ENCODE results near the gene NPY.

DNA sequence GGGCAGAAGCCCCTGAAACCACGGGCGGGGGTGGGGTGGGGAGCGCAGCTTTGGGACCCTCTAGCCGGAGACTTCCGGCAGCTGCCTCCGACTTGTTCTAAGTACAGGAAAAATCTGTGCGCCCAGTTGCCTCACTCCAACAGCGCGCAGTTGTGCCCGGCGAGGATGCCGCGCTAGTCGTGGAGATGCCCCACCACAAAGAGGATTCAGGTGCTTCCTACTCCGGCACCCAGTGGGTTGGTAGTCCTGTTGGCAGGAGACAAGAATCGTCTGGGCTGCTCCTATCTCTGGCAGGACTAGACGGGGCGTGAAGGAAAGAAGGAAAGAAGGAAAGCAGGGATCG, 465 bp upstream of the NPY start:
- TF ChIP-seq, protein P1, sequence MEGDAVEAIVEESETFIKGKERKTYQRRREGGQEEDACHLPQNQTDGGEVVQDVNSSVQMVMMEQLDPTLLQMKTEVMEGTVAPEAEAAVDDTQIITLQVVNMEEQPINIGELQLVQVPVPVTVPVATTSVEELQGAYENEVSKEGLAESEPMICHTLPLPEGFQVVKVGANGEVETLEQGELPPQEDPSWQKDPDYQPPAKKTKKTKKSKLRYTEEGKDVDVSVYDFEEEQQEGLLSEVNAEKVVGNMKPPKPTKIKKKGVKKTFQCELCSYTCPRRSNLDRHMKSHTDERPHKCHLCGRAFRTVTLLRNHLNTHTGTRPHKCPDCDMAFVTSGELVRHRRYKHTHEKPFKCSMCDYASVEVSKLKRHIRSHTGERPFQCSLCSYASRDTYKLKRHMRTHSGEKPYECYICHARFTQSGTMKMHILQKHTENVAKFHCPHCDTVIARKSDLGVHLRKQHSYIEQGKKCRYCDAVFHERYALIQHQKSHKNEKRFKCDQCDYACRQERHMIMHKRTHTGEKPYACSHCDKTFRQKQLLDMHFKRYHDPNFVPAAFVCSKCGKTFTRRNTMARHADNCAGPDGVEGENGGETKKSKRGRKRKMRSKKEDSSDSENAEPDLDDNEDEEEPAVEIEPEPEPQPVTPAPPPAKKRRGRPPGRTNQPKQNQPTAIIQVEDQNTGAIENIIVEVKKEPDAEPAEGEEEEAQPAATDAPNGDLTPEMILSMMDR (IDR thresholded peaks at IDR 0.05), result no peak
- TF ChIP-seq POLR2A (IDR thresholded peaks at IDR 0.05; ENCODE audit: low read depth) (no peak), POLR2AphosphoS5 (IDR thresholded peaks at IDR 0.05) (no peak), EP300 (IDR thresholded peaks at IDR 0.05) (no peak)
